ENCODE measurements around the gene SDHB. TPM values are rescaled to one million over a fixed set of nuclear protein-coding genes. Genes with fewer than 3 reads are reported as not detected.

The SDHB gene
- polyA plus RNA-seq, 1 of the 3 experiments (the other 2 are of a cell fraction) = 128 TPM

GRCh38 chr1:17089506-17089905 lies 35.7 kb upstream of the SDHB start:
- Histone ChIP-seq H3K9me2 (no peaks in the 10 kb centered on the region), H2AFZ (ENCODE audit: low read depth) (no peak overlapping the region), H3K79me2 (ENCODE audit: insufficient read depth) (no peaks in the 10 kb centered on the region), H4K20me1 (ENCODE audit: insufficient read depth) (no peaks in the 10 kb centered on the region), H3K9me3 (no peaks in the 10 kb centered on the region), H3K4me1 (ENCODE audit: control insufficient read depth in 1 of 2, insufficient read depth in 2 of 2, low read depth in 1 of 2, low read length in 1 of 2) (no peaks in the 10 kb centered on the region), H3K9ac (no peak overlapping the region), H3K27ac (ENCODE audit: low read depth in 2 of 2, low read length in 1 of 2) (no peak overlapping the region), H3F3A (replicated peaks; ENCODE audit: insufficient read depth) (no peaks in the 10 kb centered on the region), H3K4me2 (no peak overlapping the region), H3K27me3 (ENCODE audit: insufficient read depth) (no peaks in the 10 kb centered on the region; the same call in 1 of the 2 replicates), H3K36me3 (replicated peaks in 1 of 2; ENCODE audit: control insufficient read depth in 1 of 2, insufficient read depth in 2 of 2, low read length in 1 of 2) (no peaks in the 10 kb centered on the region), H3K4me3 (ENCODE audit: low read depth in 2 of 2, low read length in 1 of 2) (no peak overlapping the region)
- ChIA-PET CTCF (interaction anchor here (1.0 kb wide), 1 partner anchor 14 kb away, joined by 3 read pairs; no protein-coding TSS in a partner anchor), POLR2A (interaction anchor here (0.6 kb wide), 1 partner anchor 26 kb away, joined by 3 read pairs; no protein-coding TSS in a partner anchor)
- 64% methylated on average over 6 of the region's 14 CpGs for WGBS (ENCODE audit: low lambda C conversion rate)
- TF ChIP-seq RAD21 (IDR thresholded peaks at IDR 0.05; ENCODE audit: low read length) (no peak), SMC3 (IDR thresholded peaks at IDR 0.05; ENCODE audit: low read depth, low read length) (no peak), FOSL2 (IDR thresholded peaks at IDR 0.05; ENCODE audit: borderline replicate concordance, low read depth) (no peak), USF2 (IDR thresholded peaks at IDR 0.05; ENCODE audit: borderline replicate concordance, low read depth, low read length) (no peak), NFIC (IDR thresholded peaks at IDR 0.05; ENCODE audit: borderline replicate concordance) (no peak), REST (IDR thresholded peaks at IDR 0.05; ENCODE audit: low read depth, low read length) (no peak), FOXM1 (IDR thresholded peaks at IDR 0.05; ENCODE audit: low read depth) (no peak), NRF1 (IDR thresholded peaks at IDR 0.05; ENCODE audit: low read depth, low read length) (no peak)
- DNase-seq = no peak

GRCh38 chr1:17086751-17087150 lies 32.9 kb upstream of the SDHB start:
- DNase-seq = no peak
- Histone ChIP-seq H3K9me2 (no peaks in the 10 kb centered on the region), H4K20me1 (ENCODE audit: insufficient read depth) (no peaks in the 10 kb centered on the region), H3K27me3 (ENCODE audit: insufficient read depth) (no peaks in the 10 kb centered on the region; the same call in 1 of the 2 replicates), H3K9ac (no peak overlapping the region), H2AFZ (ENCODE audit: low read depth) (no peak overlapping the region), H3K4me2 (no peak overlapping the region), H3K79me2 (ENCODE audit: insufficient read depth) (no peaks in the 10 kb centered on the region), H3K4me3 (ENCODE audit: low read depth in 2 of 2, low read length in 1 of 2) (no peak overlapping the region), H3F3A (replicated peaks; ENCODE audit: insufficient read depth) (no peaks in the 10 kb centered on the region), H3K4me1 (ENCODE audit: control insufficient read depth in 1 of 2, insufficient read depth in 2 of 2, low read depth in 1 of 2, low read length in 1 of 2) (no peaks in the 10 kb centered on the region), H3K9me3 (no peaks in the 10 kb centered on the region), H3K36me3 (replicated peaks in 1 of 2; ENCODE audit: control insufficient read depth in 1 of 2, insufficient read depth in 2 of 2, low read length in 1 of 2) (no peaks in the 10 kb centered on the region), H3K27ac (ENCODE audit: low read depth in 2 of 2, low read length in 1 of 2) (no peak overlapping the region)
- TF ChIP-seq SIN3A (IDR thresholded peaks at IDR 0.05; ENCODE audit: borderline replicate concordance, low read depth, low read length) (no peak), FOSL2 (IDR thresholded peaks at IDR 0.05; ENCODE audit: borderline replicate concordance, low read depth) (no peak), SMC3 (IDR thresholded peaks at IDR 0.05; ENCODE audit: low read depth, low read length) (no peak), ELF1 (IDR thresholded peaks at IDR 0.05) (no peak), NRF1 (IDR thresholded peaks at IDR 0.05; ENCODE audit: low read depth, low read length) (no peak), RXRA (IDR thresholded peaks at IDR 0.05; ENCODE audit: borderline replicate concordance, low read depth) (no peak), MXI1 (IDR thresholded peaks at IDR 0.05; ENCODE audit: low read depth, low read length) (no peak), RAD21 (IDR thresholded peaks at IDR 0.05; ENCODE audit: low read length) (no peak), CTCF (IDR thresholded peaks at IDR 0.05) (no peak), TCF12 (IDR thresholded peaks at IDR 0.05) (no peak)
- ChIA-PET CTCF (interaction anchor here (1.3 to 1.7 kb wide), 2 partner anchors 39 to 187 kb away, joined by 4 to 5 read pairs; no protein-coding TSS in a partner anchor), POLR2A (no interaction called here)
- 83% methylated on average over 6 of the region's 6 CpGs for WGBS (ENCODE audit: low lambda C conversion rate)
